Tibial nerve (tissue), 4 donors: Measurements from ENCODE around the gene SNX9.

Experiments used
- EP300 ChIP-seq, 2 donors: sonication (generic); formaldehyde crosslinking; IDR thresholded peaks; one replicate each; pipeline ENCODE4 v1.6.1; 2017; ENCODE audit warnings: antibody characterized with exemption in 2 of 2, mild to moderate bottlenecking in 1 of 2
- POLR2A ChIP-seq, 2 donors: fragments of 450-650 bp; IDR thresholded peaks; one replicate each; pipeline ENCODE4 v1.6.1; 2017; ENCODE audit warnings: antibody characterized with exemption in 2 of 2, mild to moderate bottlenecking in 2 of 2, moderate library complexity in 2 of 2
- TF ChIP-seq, protein P1 (sequence below), 5 experiments: fragments of 200-600 bp in 3 of 5; fragments of 450-650 bp in 2 of 5; sonication (generic) in 3 of 5; IDR thresholded peaks; one replicate each; pipeline ENCODE4 v1.5.1; 2016 to 2019; ENCODE audit warnings: antibody characterized with exemption in 5 of 5, mild to moderate bottlenecking in 3 of 5, moderate library complexity in 2 of 5

DNA sequence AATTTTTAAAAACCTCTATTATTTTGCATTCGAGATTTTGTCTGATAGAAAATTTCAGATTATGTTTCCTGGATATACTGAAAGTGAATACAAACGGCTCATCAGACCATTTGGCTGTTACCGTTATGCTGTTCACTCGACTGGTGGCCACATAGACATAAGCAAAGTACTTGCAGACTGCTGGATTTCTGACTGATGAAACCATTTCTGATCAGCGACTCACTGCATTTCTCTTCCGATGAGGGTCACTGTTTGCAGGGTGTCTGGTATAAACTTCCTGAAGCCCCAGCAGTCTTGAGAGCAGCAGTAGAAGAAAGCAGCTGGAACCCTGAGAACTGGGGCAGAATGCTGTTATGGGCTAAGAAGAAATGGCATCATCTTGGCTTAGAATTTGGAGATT is 17.7 kb downstream of the SNX9 start:
- no peak for TF ChIP-seq POLR2A (IDR thresholded peaks at IDR 0.05)
- TF ChIP-seq, protein P1, sequence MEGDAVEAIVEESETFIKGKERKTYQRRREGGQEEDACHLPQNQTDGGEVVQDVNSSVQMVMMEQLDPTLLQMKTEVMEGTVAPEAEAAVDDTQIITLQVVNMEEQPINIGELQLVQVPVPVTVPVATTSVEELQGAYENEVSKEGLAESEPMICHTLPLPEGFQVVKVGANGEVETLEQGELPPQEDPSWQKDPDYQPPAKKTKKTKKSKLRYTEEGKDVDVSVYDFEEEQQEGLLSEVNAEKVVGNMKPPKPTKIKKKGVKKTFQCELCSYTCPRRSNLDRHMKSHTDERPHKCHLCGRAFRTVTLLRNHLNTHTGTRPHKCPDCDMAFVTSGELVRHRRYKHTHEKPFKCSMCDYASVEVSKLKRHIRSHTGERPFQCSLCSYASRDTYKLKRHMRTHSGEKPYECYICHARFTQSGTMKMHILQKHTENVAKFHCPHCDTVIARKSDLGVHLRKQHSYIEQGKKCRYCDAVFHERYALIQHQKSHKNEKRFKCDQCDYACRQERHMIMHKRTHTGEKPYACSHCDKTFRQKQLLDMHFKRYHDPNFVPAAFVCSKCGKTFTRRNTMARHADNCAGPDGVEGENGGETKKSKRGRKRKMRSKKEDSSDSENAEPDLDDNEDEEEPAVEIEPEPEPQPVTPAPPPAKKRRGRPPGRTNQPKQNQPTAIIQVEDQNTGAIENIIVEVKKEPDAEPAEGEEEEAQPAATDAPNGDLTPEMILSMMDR (IDR thresholded peaks at IDR 0.05) = no peak
- TF ChIP-seq EP300 (IDR thresholded peaks at IDR 0.05) = no peak
